Measurements from ENCODE around the gene HERC5.

The HERC5 gene

DNA sequence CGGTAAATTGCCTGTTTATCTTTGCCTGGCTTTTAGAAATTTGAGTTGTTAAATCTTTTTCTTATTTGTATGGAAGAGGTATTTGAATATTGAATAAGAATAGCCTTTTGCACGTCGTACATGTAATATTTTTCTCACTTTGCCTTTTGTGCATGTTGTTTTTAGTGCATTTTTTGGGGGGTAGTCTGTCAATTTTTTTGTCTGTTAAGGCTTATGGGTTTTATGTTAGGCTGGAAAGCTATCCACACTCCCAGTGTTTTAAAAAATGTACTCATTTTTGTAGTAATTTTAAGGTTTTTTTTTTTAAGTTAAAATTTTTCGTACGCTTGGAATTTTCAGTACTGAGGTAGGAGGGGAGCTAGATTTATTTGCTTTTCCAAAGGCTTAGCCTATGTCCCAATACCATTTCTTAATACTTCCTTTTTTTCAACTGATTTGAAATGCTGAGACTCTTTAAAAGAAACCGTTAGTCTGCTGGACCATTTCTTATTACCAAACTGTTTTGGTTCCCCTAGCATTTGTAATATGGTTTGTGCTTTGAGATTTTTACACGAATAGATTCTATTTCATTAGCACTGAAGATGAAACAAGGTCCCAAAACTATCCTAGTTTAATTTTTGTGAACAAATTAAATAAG lies 1.3 kb downstream of the HERC5 start:
- Histone ChIP-seq H3K27me3 (ENCODE audit: insufficient read depth, low read depth, severe bottlenecking) (peaks cover 13% of the 10 kb centered on the region), H3K27ac (no peak overlapping the region), H3K9me3 (ENCODE audit: severe bottlenecking) (no peaks in the 10 kb centered on the region), H3K4me3 (ENCODE audit: low read depth, low read length) (no peak overlapping the region), H3K36me3 (no peaks in the 10 kb centered on the region)
- no peak for DNase-seq
- TF ChIP-seq, protein P1, sequence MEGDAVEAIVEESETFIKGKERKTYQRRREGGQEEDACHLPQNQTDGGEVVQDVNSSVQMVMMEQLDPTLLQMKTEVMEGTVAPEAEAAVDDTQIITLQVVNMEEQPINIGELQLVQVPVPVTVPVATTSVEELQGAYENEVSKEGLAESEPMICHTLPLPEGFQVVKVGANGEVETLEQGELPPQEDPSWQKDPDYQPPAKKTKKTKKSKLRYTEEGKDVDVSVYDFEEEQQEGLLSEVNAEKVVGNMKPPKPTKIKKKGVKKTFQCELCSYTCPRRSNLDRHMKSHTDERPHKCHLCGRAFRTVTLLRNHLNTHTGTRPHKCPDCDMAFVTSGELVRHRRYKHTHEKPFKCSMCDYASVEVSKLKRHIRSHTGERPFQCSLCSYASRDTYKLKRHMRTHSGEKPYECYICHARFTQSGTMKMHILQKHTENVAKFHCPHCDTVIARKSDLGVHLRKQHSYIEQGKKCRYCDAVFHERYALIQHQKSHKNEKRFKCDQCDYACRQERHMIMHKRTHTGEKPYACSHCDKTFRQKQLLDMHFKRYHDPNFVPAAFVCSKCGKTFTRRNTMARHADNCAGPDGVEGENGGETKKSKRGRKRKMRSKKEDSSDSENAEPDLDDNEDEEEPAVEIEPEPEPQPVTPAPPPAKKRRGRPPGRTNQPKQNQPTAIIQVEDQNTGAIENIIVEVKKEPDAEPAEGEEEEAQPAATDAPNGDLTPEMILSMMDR (IDR thresholded peaks at IDR 0.05; ENCODE audit: low read depth, low read length): no peak

DNA sequence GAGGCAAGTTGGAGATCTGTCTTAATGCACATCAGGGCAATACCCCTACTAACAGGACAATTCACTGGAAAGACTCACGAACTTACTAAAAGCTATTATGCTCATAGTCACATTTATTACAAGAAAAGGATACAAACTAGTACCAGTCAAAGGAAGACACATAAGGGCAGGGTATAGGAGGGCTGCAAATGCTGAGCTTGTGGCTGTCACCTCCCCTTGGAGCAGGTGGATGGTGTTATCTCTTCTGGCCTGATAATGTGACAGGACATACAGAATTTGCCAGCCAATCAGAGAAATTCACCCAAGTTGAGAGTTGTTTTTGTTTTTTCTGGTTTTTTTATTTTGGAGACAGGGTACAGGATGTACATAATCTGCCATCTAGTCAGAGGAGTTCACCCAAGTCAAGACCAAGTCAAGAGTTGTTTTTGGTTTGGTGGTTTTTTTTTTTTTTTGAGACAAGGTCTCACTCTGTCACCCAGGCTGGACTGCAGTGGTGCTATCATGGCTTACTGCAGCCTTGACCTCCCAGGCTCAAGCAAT lies 8.8 kb downstream of the HERC5 start:
- Histone ChIP-seq H3K27ac (no peak overlapping the region), H3K4me3 (ENCODE audit: low read depth, low read length) (no peak overlapping the region), H3K27me3 (ENCODE audit: insufficient read depth, low read depth, severe bottlenecking) (no peaks in the 10 kb centered on the region), H3K9me3 (ENCODE audit: severe bottlenecking) (no peaks in the 10 kb centered on the region), H3K36me3 (no peaks in the 10 kb centered on the region)
- DNase-seq: no peak
- TF ChIP-seq, protein P1 (IDR thresholded peaks at IDR 0.05; ENCODE audit: low read depth, low read length): no peak

- DNase-seq: no peak
- Histone ChIP-seq H3K27ac (no peak overlapping the region), H3K36me3 (no peaks in the 10 kb centered on the region), H3K27me3 (ENCODE audit: insufficient read depth, low read depth, severe bottlenecking) (no peaks in the 10 kb centered on the region), H3K4me3 (ENCODE audit: low read depth, low read length) (no peak overlapping the region), H3K9me3 (ENCODE audit: severe bottlenecking) (no peaks in the 10 kb centered on the region)
- TF ChIP-seq, protein P1 (IDR thresholded peaks at IDR 0.05; ENCODE audit: low read depth, low read length): no peak
Measured at GRCh38 chr4:88467392-88467791, 10.5 kb downstream of the HERC5 start.

GRCh38 chr4:88477229-88477860 lies 20.4 kb downstream of the HERC5 start:
- TF ChIP-seq, protein P1 (IDR thresholded peaks at IDR 0.05; ENCODE audit: low read depth, low read length): no peak
- H3K27ac ChIP-seq: no peak overlapping the region

DNA sequence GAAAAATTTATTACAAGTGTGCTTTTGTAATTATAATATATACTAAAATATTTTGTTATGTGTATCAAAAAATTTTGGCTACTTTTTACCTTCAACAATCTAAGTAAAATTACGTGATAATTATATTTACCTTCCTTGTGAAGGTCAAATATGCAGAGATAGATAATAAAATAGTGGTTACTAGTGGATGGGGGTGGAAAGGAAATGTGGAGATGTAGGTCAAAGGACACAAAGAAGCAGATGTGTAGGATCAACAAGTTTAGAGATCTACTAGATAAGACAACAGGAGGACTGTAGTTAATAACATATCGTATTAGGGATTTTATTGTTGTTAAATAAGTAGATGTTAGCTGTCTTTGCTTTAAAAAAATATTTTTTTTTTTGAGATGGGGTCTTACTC lies 21.3 kb downstream of the HERC5 start:
- no peak overlapping the region for H3K27ac ChIP-seq
- H3K9me3 ChIP-seq (ENCODE audit: severe bottlenecking): no peaks in the 10 kb centered on the region
- DNase-seq: no peak
- TF ChIP-seq, protein P1 (IDR thresholded peaks at IDR 0.05; ENCODE audit: low read depth, low read length): no peak
- no peaks in the 10 kb centered on the region for H3K27me3 ChIP-seq (ENCODE audit: insufficient read depth, low read depth, severe bottlenecking)
- no peak overlapping the region for H3K4me3 ChIP-seq (ENCODE audit: low read depth, low read length)
- no peaks in the 10 kb centered on the region for H3K36me3 ChIP-seq

More at GRCh38 chr4:88477229-88477860, 20.4 kb downstream of the HERC5 start:
- Histone ChIP-seq H3K4me3 (ENCODE audit: low read depth, low read length) (no peak overlapping the region), H3K9me3 (ENCODE audit: severe bottlenecking) (no peaks in the 10 kb centered on the region), H3K36me3 (no peaks in the 10 kb centered on the region), H3K27me3 (ENCODE audit: insufficient read depth, low read depth, severe bottlenecking) (no peaks in the 10 kb centered on the region)
- no peak for DNase-seq
